Measurements from ENCODE around the gene NFATC2IP.
"Not testable (repeated sequence)": the region's sequence is repeated elsewhere in the genome, so short reads cannot be mapped to it uniquely, and the experiment has no call there.

DNA sequence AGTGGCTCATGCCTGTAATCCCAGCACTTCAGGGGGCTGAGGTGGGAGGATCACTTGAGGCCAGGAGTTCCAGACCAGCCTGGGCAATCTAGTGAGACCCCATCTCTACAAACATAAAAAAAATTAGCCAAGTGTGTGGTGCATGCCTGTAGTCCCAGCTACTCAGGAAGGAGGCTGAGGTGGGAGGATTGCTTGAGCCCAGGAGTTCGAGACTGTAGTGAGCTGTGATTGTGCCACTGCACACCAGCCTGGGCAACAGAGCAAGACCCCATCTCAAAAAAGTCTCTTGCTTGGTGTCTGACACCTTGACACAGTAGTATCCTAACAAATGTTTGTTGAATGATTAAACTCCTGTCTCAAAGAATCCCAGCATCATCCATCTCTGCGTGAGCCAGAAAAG, 19.0 kb downstream of the NFATC2IP start:
- not testable (repeated sequence) for TF ChIP-seq EZH2phosphoT487 (IDR thresholded peaks at IDR 0.05; ENCODE audit: insufficient read depth, low read depth); EZH2 (IDR thresholded peaks at IDR 0.05; ENCODE audit: insufficient read depth, poor library complexity, severe bottlenecking)

Data from GM23248 (cell line).